ENCODE results near the gene ATP8B3. TPM values are rescaled to one million over a fixed set of nuclear protein-coding genes. Genes with fewer than 3 reads are reported as not detected.

Gene ATP8B3
- total RNA-seq, 6 experiments from 2014 or later = 4.9 to 8.8 (median 7.6) TPM

DNA sequence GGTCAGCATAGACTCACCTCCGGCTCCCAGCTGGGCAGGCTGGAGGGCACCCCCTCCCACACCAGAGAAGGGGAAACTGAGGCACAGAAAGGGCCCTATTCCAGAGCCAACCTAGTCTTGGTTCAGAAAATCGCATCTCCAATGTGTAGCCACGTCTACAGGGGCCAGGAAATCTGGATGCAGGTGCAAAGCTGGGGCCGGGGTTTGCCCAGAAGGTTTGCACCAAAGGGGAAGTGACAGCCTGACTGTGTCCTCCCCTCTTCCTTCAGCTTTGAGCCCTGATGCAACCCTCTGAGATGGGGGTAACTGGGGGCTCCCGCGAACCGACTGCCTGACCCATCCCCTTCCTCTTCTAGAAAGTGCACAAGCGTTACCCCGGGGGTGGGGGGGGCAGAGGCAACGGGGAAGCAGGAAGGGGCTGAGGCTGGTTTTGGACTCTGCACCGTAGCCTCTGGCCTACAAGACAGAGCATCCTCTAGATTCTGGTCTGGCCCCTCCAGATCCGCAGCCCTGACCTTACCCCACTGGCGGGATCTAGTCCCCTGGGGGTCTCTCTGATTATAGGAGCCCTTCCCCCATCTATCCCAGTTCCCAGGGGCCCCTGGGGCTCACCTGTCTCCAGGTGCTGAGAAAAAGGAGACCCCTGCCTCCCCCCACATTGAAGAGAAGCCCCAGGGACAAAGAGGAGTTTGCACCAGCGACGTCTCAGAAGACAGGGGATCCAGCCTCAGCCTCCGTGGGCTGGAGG, 59.9 kb downstream of the ATP8B3 start:
- Mint-ChIP-seq H3K4me1 (ENCODE audit: low read depth) (peaks cover 16% of the 10 kb centered on the region), H3K27ac (no peak overlapping the region), H3K4me3 (no peak overlapping the region), H3K36me3 (ENCODE audit: low read depth) (no peaks in the 10 kb centered on the region), H3K27me3 (ENCODE audit: insufficient read depth) (peaks cover 48% of the 10 kb centered on the region), H3K9me3 (no peaks in the 10 kb centered on the region)
- no peak for DNase-seq
- TF ChIP-seq, protein P1, sequence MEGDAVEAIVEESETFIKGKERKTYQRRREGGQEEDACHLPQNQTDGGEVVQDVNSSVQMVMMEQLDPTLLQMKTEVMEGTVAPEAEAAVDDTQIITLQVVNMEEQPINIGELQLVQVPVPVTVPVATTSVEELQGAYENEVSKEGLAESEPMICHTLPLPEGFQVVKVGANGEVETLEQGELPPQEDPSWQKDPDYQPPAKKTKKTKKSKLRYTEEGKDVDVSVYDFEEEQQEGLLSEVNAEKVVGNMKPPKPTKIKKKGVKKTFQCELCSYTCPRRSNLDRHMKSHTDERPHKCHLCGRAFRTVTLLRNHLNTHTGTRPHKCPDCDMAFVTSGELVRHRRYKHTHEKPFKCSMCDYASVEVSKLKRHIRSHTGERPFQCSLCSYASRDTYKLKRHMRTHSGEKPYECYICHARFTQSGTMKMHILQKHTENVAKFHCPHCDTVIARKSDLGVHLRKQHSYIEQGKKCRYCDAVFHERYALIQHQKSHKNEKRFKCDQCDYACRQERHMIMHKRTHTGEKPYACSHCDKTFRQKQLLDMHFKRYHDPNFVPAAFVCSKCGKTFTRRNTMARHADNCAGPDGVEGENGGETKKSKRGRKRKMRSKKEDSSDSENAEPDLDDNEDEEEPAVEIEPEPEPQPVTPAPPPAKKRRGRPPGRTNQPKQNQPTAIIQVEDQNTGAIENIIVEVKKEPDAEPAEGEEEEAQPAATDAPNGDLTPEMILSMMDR (IDR thresholded peaks at IDR 0.05) = no peak

DNA sequence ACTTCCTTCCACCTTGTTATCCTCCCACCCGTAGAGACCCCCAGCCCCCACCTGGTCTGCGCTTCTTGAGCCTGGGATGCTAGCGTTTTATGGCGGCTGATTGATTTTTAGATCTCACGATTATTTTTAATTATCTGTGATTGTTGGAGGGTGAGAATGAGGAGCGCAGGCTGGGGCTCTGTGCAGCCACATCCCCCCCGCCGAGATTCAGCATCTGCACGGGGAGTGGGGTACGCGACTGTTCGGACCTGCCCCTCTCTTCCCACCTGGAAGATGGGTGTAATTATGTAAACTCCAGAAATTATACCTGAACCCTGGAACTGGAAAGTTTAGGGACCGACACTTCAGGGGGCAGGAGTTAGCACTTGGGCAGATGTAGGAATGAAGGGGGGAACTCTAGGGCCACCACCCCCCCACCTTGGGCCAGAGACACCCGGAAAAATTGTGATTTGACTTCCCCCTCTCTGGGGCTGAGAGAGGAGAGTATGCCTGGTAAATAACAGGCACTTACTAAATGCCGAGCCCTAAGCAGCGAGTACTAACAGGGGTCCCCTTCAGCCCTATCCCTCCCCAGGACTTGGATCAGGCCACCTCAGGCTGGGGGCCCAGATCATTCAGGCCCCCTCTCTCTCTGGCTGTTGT, 60.6 kb downstream of the ATP8B3 start:
- Mint-ChIP-seq H3K36me3 (ENCODE audit: low read depth) (no peaks in the 10 kb centered on the region), H3K9me3 (no peaks in the 10 kb centered on the region), H3K27me3 (ENCODE audit: insufficient read depth) (peaks cover 42% of the 10 kb centered on the region), H3K27ac (no peak overlapping the region), H3K4me3 (no peak overlapping the region), H3K4me1 (ENCODE audit: low read depth) (peaks cover 22% of the 10 kb centered on the region)
- DNase-seq = no peak
- TF ChIP-seq, protein P1 (IDR thresholded peaks at IDR 0.05) = no peak

DNA sequence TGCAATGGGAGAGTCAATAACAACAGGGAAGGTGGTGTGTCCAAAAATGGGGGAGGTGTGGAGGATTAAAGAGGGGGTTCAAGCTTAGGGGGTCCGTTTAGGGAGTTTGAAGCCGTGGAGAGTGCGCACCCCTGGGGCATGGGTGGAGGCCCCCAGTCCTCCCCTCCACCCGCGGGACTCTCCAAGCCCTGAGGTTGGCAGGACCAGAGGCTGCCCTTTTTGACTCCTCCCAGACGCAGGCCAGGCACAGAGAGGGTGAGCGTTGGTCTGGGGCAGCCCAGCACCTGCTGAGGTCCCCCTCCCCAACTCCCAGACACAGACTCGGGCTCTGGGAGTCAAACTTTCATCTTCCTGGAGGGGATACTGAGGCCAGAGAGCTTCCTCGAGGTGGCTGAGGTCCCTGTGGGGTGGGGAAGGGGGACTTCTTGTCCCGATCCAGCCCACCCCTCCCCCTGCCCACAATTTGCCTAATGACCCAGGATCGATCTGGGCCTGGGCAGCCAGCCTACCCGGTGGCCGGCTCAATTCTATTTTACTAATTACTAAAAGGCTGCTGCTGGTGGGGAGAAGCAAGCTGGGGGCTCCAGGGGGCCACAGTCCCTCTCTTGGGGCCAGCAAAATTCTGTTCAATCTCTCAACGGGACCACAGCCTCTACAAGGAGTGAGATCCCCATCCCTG, 61.6 kb downstream of the ATP8B3 start:
- Mint-ChIP-seq H3K36me3 (ENCODE audit: low read depth) (no peaks in the 10 kb centered on the region), H3K27me3 (ENCODE audit: insufficient read depth) (peaks cover 35% of the 10 kb centered on the region), H3K9me3 (no peaks in the 10 kb centered on the region), H3K4me3 (no peak overlapping the region; the same call in 1 of the 2 replicates), H3K4me1 (ENCODE audit: low read depth) (peaks cover 20% of the 10 kb centered on the region), H3K27ac (no peak overlapping the region)
- TF ChIP-seq, protein P1 (IDR thresholded peaks at IDR 0.05) = no peak
- DNase-seq = no peak

DNA sequence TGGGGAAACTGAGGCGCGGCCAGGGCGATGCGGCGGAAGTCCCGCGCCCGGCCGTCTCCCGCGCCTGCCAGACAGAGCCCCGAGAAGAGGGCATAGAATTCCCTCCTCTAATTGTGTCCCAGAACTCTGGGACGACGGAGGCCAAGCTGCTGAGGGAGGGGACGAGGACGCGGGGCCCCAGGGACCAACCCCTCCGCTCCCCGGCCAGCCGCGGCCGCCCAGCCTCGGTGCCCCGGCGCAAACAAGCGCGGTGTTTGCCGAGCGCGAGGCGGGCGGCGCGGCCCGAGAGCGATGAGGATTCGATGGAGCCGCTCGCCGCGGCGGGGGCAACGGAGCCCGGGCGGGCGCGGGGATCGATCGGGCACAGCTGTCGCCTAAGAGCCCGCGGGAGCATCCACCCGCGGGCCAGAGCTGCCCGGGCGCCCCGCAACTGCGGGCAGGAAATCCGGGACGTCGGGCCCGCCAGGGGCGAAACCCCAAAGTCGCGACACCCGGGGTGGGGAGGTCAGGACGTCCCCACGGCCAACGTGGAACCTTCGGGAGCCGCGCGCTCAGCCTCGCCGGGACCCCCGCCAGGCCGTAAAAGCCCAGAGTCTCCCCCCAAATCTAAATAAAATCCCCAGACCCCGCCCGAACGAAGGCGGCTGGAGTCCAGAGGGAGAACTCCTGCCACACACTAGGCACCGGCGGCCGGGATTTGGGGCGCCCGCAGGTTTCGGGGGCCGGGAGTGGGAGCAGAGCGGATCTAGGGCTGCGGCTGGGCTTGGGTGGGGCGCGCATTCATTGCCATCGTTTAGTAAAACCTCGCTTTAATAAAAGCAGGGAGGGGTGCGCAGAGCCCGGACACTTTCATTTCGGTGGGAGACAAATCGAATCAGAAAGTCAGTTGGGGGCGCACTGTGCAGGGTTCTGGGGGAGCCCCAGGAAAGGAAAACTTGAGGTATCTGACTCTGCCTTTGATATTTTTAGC, 62.4 kb downstream of the ATP8B3 start:
- TF ChIP-seq, protein P1 (IDR thresholded peaks at IDR 0.05) = no peak
- H3K27me3 Mint-ChIP-seq (ENCODE audit: insufficient read depth) = peaks cover 29% of the 10 kb centered on the region
- H3K4me3 Mint-ChIP-seq = peak overlapping the region; percentile 61; the same call in 1 of the 2 replicates
- no peak for DNase-seq
- peaks cover 17% of the 10 kb centered on the region for H3K4me1 Mint-ChIP-seq (ENCODE audit: low read depth)
- H3K9me3 Mint-ChIP-seq = no peaks in the 10 kb centered on the region
- H3K27ac Mint-ChIP-seq = no peak overlapping the region
- H3K36me3 Mint-ChIP-seq (ENCODE audit: low read depth) = no peaks in the 10 kb centered on the region

DNA sequence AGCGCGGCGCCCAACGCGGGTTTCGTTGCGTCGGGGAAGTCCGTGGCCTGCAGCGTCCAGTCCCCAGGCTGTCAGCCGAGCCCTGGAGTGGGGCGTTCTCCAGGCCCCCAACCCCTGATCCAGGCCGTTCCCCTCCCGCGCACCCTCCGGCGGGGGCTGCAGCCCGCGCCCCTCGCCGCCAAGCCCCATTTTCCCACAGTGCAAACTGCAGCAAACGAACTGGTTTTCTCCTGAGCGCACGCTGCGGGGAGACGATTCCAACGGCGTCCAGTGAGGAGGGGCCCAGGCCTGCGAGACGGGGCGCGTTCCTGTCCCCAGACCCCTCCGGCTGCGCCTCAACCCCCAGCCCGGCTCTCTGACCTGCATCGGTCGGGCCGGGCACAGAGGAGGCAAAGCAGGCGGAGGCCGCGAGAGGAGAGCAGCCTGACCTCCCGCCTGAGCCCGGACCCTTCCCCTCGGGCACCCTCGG, 63.2 kb downstream of the ATP8B3 start:
- H3K27me3 Mint-ChIP-seq (ENCODE audit: insufficient read depth) = peaks cover 27% of the 10 kb centered on the region
- H3K9me3 Mint-ChIP-seq = no peaks in the 10 kb centered on the region

More for the DNA sequence above, 63.2 kb downstream of the ATP8B3 start:
- no peaks in the 10 kb centered on the region for H3K36me3 Mint-ChIP-seq (ENCODE audit: low read depth)
- H3K27ac Mint-ChIP-seq = no peak overlapping the region
- H3K4me3 Mint-ChIP-seq = no peak overlapping the region
- TF ChIP-seq, protein P1 (IDR thresholded peaks at IDR 0.05) = no peak
- H3K4me1 Mint-ChIP-seq (ENCODE audit: low read depth) = peaks cover 17% of the 10 kb centered on the region
- DNase-seq = no peak

Measured in HFFc6 (cell line).